Loucy (cell line): Measurements from ENCODE around the gene FMNL2.

Source experiments
- H2AFZ ChIP-seq: fragments of 200-600 bp; sonication (generic); 2 replicates; pipeline ENCODE4 v1.6.0; 2016; ENCODE audit warnings: antibody characterized with exemption, mild to moderate bottlenecking, low read length, moderate library complexity
- H3F3A ChIP-seq: fragments of 200-600 bp; 2 replicates; pipeline ENCODE4 v1.6.0; 2016; ENCODE audit warnings: antibody characterized with exemption, low read depth, mild to moderate bottlenecking
- H3K27me3 ChIP-seq: fragments of 200-600 bp; sonication (generic); 2 replicates; pipeline ENCODE4 v1.6.1; 2014; ENCODE audit warnings: low read length, mild to moderate bottlenecking; ENCODE audit not compliant: insufficient read depth, poor library complexity, severe bottlenecking
- H3K36me3 ChIP-seq: fragments of 200-600 bp; sonication (generic); 2 replicates; pipeline ENCODE4 v1.6.1; 2016; ENCODE audit warnings: low read length; ENCODE audit not compliant: insufficient read depth
- H3K4me1 ChIP-seq: fragments of 200-600 bp; sonication (generic); 2 replicates; pipeline ENCODE4 v1.5.1; 2014; ENCODE audit warnings: low read length, mild to moderate bottlenecking; ENCODE audit not compliant: insufficient read depth, poor library complexity, severe bottlenecking
- H3K4me2 ChIP-seq: fragments of 200-600 bp; sonication (generic); 2 replicates; pipeline ENCODE4 v1.6.0; 2014; ENCODE audit warnings: antibody characterized with exemption, low read length, low read depth, mild to moderate bottlenecking; ENCODE audit not compliant: poor library complexity, severe bottlenecking
- H3K4me3 ChIP-seq: fragments of 200-600 bp; sonication (generic); 2 replicates; pipeline ENCODE4 v1.5.1; 2014; ENCODE audit warnings: low read length, mild to moderate bottlenecking, mixed read lengths; ENCODE audit not compliant: poor library complexity, severe bottlenecking
- H3K79me2 ChIP-seq: fragments of 200-600 bp; sonication (generic); 2 replicates; pipeline ENCODE4 v1.6.1; 2014; ENCODE audit warnings: low read length; ENCODE audit not compliant: insufficient read depth
- H3K9ac ChIP-seq: fragments of 200-600 bp; sonication (generic); 2 replicates; pipeline ENCODE4 v1.6.0; 2014; ENCODE audit warnings: mild to moderate bottlenecking, low read depth, low read length, moderate library complexity; ENCODE audit not compliant: poor library complexity, severe bottlenecking
- H3K9me2 ChIP-seq: fragments of 200-600 bp; sonication (generic); replicated peaks from 2 replicates; pipeline ENCODE4 v1.6.1; 2016; ENCODE audit warnings: low read depth, low read length, mixed read lengths
- H3K9me3 ChIP-seq: fragments of 200-600 bp; sonication (generic); 2 replicates; pipeline ENCODE4 v1.6.1; 2014; ENCODE audit warnings: mild to moderate bottlenecking, antibody characterized with exemption, low read length, low read depth; ENCODE audit not compliant: insufficient read depth
- H4K20me1 ChIP-seq: fragments of 200-600 bp; sonication (generic); 2 replicates; pipeline ENCODE4 v1.6.0; 2014; ENCODE audit warnings: antibody characterized with exemption, low read length, mild to moderate bottlenecking; ENCODE audit not compliant: insufficient read depth, poor library complexity, severe bottlenecking
- CTCF ChIP-seq: fragments of 200-600 bp; sonication (generic); conservative IDR thresholded peaks from 2 replicates; pipeline ENCODE4 v1.5.1; 2014; ENCODE audit warnings: mild to moderate bottlenecking, antibody characterized with exemption, low read length
- EZH2phosphoT487 ChIP-seq: fragments of 200-600 bp; IDR thresholded peaks from 2 replicates; pipeline ENCODE4 v1.6.1; 2018; ENCODE audit warnings: antibody characterized with exemption, mild to moderate bottlenecking, moderate library complexity, borderline replicate concordance

Gene FMNL2

DNA sequence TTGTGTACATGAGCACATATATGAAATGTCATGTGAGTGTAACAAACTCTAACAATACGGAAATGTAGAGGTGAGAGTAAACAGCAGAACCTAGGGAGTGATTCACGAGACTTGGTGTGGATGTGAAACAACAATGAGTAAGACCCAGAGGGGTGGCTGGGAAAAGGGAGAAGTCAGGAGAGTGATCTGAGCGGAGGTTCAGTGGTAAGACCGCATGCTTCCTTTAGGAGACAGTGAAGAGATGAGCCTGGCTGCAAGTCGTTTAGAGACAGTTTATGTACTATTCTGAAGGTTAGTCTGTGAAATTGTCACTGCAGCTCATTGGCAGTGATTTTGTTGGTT is 231.7 kb downstream of the FMNL2 start:
- TF ChIP-seq EZH2phosphoT487 (no peak), CTCF (no peak)
- Histone ChIP-seq H4K20me1 (no peaks in the 10 kb centered on the region), H3K4me2 (no peak overlapping the region), H2AFZ (no peak overlapping the region), H3F3A (no peaks in the 10 kb centered on the region), H3K9me3 (no peaks in the 10 kb centered on the region), H3K79me2 (no peaks in the 10 kb centered on the region), H3K4me3 (no peak overlapping the region), H3K27me3 (no peaks in the 10 kb centered on the region), H3K9ac (no peak overlapping the region), H3K4me1 (no peaks in the 10 kb centered on the region), H3K36me3 (no peaks in the 10 kb centered on the region), H3K9me2 (no peaks in the 10 kb centered on the region)

- no peaks in the 10 kb centered on the region for H3K79me2 ChIP-seq
- H3K4me3 ChIP-seq: no peak overlapping the region
- H3K4me2 ChIP-seq: no peak overlapping the region
- H2AFZ ChIP-seq: no peak overlapping the region
- H3K9me2 ChIP-seq: no peaks in the 10 kb centered on the region
- H3K36me3 ChIP-seq: no peaks in the 10 kb centered on the region
- TF ChIP-seq EZH2phosphoT487: no peak
- no peak for TF ChIP-seq CTCF
- no peaks in the 10 kb centered on the region for H3F3A ChIP-seq
- no peaks in the 10 kb centered on the region for H3K9me3 ChIP-seq
- no peak overlapping the region for H3K9ac ChIP-seq
- no peaks in the 10 kb centered on the region for H3K4me1 ChIP-seq
- H4K20me1 ChIP-seq: no peaks in the 10 kb centered on the region
- no peaks in the 10 kb centered on the region for H3K27me3 ChIP-seq
Observed at GRCh38 chr2:152568531-152568930, 233.6 kb downstream of the FMNL2 start.

- H2AFZ ChIP-seq: no peak overlapping the region
- H3K79me2 ChIP-seq: no peaks in the 10 kb centered on the region
- no peaks in the 10 kb centered on the region for H3K27me3 ChIP-seq
- H3K9me3 ChIP-seq: no peaks in the 10 kb centered on the region
- no peak overlapping the region for H3K4me3 ChIP-seq
- H4K20me1 ChIP-seq: no peaks in the 10 kb centered on the region
- TF ChIP-seq EZH2phosphoT487 (no peak), CTCF (no peak)
- no peak overlapping the region for H3K4me2 ChIP-seq
- H3K4me1 ChIP-seq: no peaks in the 10 kb centered on the region
- H3K36me3 ChIP-seq: no peaks in the 10 kb centered on the region
- no peaks in the 10 kb centered on the region for H3K9me2 ChIP-seq
- H3K9ac ChIP-seq: no peak overlapping the region
- no peaks in the 10 kb centered on the region for H3F3A ChIP-seq
Observed at GRCh38 chr2:152569186-152569585, 234.2 kb downstream of the FMNL2 start.
